HG03354 (cell line): ENCODE data around the gene ZBTB2.

Experiments
- ATAC-seq: cut with Tn5 transposase; IDR thresholded peaks from one replicate; pipeline ENCODE4 v1.9.1; 2021; ENCODE audit warnings: mild to moderate bottlenecking; ENCODE audit not compliant: unreplicated experiment, poor library complexity, severe bottlenecking

The ZBTB2 gene, protein sequence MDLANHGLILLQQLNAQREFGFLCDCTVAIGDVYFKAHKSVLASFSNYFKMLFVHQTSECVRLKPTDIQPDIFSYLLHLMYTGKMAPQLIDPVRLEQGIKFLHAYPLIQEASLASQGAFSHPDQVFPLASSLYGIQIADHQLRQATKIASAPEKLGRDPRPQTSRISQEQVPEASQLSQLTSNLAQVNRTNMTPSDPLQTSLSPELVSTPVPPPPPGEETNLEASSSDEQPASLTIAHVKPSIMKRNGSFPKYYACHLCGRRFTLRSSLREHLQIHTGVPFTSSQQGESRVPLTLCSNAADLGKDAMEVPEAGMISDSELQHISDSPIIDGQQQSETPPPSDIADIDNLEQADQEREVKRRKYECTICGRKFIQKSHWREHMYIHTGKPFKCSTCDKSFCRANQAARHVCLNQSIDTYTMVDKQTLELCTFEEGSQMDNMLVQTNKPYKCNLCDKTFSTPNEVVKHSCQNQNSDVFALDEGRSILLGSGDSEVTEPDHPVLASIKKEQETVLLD

DNA sequence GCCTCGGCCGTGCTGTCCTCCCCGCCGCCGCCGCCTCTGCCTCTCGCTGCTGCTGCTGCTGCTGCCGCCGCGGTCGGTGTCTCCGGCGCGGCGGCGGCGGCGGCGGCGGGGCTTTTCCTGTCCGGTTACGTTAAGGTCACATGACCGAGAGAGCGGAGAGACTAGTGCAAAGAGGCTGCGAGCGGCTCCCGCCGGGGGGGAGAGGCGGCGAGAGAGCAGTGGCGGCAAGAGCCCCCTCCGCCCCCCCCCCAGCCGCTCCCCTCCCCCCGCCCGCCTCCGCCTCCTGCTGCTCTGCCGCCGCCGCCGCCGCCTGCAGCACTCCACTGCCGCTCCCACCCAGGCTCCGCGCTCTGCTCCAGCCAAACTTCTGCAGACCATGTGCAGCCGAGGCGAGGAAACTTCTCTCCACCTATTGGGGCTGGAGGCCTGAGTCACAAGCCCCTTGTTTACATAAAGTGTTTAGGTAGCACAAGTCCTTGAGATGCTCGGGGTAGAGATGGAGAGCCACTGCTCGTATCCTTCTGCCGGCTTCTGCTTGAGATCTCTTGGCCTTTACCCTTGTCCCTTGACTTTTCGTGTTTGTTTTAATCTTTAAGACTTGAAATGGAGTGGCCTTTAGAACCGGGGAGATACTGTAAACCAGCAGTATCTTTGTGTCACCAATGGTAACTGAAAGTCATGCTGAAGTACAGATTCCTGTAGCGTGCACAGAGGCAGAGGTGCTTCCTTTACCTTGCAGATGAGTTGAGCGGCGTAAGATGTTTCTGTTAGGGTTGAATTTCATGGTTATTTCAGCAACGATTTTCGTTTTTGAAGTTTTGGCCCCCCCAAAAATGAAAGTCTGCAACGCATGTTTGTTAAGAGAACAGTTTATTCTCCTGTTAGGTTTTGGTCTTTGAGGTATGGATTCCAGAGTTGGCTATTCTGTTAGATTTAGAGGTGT lies at the start of gene ZBTB2:
Gene ZBTB2, minus strand, starts transcription at position 89 of the 943 bp plus-strand sequence. CDS start 17,922 bp downstream, outside the sequence.
- peak; percentile 26 for ATAC-seq

DNA sequence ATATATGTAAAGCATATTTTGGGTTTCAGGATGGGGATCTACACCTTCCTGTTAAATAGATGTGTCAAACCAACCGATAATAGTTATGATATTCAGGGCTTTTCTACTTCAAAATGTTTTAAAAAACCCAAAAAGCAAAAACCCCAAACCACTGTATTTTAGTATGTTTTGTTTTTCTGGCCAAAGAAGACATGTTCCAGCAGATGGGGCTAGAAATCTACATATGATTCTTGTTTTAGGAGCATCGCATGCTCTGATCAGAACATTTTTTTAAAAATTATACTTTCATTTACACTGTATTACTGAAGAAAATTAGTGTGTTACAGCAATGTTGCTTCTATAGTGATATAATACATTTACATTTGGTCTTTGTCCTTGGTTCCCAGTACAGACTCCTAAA lies 49.6 kb upstream of the ZBTB2 start:
- peak; percentile 42 for ATAC-seq

DNA sequence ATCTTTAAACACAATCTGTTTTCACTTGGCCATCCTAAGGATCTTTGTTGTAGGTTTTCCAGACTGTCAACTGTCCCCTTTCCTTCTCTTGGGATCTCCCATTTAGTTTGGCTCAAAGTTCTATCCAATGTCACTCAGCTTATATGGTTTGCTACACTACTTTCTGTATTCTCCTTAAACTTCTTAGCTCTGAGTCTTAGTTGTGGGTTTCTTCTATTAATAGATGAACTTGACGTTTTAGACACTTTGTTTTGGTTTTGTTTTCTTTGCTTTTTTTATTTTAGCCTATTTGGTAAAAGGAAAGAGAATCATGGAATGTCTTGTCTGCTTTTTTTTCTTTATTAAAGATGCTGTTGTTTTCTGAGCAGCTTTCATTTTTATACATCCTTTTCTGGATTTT lies 49.1 kb upstream of the ZBTB2 start:
- peak; percentile 75 for ATAC-seq

DNA sequence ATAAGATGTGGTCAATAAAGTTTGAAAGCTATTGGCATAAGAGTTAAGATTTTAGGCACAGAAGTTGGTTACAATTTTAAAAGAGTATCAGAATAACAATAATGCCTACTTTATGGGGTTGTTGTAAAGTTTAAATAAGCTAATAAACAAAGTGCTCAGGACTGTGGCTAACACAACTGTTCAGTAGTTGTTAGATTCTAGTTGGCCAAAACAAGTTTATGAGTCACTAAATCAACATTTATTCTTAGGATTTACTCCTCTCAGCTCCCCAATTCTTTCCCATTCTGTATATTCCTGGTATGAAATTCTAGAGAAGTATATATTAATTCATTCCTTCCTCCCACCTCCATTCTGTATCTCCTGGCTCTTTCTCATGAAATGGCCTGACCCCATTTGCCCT lies 46.0 kb upstream of the ZBTB2 start:
- no peak for ATAC-seq

DNA sequence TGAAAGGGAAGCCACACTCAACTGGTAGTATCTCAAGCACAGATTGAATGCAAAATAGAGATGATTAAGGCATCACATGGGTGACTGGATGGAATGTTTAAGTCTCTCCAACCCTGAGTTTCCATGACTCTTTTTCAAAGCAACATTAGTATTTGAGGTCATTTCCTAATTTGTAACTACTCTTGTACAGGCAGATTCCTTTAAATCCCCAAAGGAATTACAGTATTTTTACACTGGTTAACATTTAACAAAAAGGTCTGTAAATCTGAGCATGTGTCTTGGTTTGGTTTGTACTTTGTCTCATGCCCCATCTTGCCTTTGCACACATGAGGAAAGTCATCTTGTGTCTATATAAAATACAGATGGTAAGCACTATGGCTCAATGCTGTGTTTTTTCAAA lies 45.4 kb upstream of the ZBTB2 start:
- no peak for ATAC-seq

DNA sequence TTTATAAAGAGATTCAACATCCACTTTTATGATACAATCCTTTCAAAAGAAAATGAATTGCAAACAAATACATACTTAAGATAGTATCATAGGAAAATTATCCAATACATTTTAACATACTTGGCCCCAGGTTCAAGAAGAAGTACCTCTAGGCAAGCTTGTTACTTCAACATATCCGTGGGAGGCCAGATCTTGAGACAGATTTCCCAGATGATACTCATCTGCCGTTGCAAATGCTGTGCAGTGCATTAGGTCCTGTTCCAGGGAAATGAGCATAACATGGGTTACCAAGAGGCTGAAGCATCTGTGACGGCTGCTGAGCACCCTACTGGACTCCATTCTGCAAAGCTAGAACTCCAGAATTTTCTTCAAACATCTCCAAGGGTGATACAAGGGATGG lies 44.9 kb upstream of the ZBTB2 start:
- no peak for ATAC-seq

DNA sequence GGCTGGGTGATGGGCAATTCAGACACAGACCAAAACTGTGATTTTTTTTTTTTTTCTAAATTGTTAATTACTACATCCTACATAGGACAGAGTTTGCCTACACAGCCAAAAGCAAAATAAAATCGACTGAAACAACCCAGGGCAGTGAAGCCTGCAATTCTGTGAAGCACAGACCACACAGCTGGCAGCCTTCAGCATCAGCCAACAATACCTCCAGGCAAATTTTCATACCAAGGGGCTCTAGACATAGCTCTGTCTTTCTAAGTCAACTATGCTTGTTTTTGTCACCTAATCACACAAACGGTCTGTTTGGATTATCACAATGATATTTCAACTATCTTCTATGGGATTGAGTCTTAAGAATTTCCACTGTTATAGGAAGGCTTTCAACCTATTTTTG lies 43.0 kb upstream of the ZBTB2 start:
- peak; percentile 82 for ATAC-seq

DNA sequence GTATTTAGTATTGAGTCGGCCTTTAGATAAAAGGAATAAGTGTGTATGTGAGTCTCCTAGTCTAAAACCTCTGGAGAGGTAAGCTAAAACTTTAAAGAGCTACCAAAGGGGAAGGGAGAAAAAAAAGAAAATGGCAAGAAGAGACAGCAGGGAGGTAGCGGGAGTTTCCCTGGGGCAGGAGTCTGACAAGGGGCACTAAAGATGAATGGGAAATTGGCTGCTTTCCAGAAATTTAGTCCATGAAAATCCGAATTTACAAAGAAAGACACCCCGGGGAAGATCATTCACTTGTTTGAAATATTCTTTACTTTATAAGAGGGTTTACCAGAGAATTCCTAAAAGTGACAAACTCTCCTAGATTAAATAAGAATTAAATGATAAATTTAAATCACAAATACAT lies 41.3 kb upstream of the ZBTB2 start:
- ATAC-seq, result no peak

DNA sequence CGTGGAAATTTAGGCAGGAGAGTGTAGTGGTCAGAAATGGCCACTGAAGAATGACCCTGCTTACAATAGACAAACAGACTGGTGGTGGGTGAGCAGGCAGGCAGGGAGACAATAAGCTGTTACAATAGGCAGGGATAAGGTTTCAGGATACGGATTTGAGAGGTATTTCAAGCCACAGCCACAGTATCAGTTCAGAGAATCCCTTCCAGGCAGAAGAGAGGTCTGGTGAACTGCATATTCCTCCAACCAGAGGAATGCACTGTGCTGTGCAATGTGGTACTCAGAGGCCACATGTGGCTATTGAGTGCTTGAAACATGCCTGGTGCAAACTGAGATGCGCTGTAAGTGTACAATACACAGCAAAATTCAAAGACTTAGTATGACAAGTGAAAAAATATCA lies 40.0 kb upstream of the ZBTB2 start:
- ATAC-seq, result no peak

DNA sequence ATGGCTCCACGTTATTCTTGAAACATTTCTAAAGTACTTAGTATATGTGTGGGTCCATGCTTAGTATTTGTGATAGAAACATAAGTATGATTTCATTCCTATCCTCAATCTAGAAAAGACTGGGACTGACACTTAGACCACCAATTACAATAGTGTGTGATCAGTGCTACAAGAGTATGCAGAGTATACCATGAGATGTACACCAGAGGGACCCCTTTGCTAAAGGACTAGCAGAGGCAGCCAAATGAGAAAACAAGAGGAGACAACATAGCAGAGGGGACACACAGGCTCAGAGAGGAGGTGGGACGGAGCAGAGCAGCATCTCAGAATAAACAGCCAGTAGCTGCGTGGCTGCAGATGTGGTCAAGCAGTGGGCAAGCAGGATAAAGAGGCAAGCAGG lies 39.5 kb upstream of the ZBTB2 start:
- ATAC-seq, result no peak

DNA sequence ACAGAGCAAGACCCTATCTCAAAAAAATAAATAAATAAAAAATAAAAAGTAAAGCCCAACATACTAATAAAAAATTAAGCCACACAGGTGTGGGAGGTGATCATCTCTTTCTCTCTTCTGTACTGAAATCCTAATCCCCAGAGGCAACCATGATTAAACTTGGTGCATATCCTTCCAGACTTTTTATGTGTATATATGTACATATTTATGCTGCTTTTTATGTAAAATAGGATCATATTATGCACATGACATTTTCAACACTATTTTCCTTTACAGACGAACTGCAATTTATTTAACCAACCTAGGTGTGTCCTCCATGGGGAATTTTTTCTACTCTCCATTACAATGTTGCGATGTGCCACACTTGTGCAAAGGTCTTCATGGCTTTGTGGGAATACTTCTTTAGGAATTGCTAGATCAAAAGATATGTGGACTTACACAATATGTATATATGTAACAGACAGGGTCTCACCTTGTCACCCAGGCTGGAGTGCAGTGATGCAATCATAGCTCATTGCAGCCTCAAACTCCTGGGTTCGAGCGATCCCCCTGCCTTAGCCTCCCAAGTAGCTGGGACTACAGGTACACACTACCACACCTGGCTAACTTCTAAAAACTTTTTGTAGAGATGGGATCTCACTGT lies 36.9 kb upstream of the ZBTB2 start:
- no peak for ATAC-seq

DNA sequence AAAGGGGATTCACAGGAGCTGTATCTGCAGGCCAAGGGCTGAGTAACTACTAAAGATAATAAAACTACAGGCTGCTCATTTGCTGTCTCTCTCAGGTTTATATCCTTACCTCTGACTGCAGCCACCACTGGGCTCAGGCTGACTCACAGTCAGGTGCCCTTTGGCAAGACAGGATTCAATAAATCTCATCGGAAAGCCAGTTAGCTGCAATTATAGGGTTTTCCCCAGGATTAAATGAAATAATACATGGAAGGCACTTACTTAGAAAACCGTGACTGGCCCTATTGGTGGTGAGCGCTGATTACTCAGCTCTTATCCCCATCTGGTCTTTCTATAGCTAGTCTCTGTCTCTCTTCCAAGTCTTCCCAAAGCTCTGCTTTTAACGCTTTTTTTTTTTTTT lies 34.2 kb upstream of the ZBTB2 start:
- ATAC-seq, result no peak

DNA sequence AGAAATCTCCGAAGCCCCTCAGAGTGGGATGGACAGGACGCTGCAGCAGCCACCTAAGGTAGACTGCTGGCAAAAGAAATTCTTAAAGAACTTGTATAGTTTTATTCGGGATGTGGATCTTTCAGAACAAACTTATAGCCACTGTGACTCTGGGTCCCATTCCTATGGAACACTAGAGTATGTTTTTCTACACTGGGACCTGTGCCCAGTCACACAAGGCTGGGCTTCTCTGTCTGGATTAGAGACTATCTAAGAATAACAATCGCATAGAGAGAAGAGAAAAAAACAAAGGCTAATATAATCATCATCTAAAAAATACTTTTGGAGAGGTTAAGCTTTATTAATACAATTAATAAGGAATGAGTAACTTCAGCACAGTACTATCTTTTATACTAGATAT lies 31.6 kb upstream of the ZBTB2 start:
- no peak for ATAC-seq

DNA sequence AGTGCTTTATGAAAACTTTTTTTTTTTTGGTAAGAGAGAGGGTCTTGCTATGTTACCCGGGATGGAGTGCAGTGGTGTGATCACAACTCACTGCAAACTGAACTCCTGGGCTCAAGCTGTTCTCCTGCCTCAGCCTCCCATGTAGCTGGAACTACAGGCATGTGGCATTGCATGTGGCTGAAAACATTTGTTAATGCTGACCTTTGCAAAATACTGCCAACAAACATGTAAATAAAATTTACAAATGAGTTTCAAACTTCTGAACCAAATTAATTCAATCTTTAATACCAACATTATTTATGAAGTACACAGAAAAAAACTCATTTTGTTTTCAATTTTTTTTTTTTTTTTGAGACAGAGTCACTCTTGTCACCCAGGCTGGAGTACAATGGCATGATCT lies 26.1 kb upstream of the ZBTB2 start:
- no peak for ATAC-seq

DNA sequence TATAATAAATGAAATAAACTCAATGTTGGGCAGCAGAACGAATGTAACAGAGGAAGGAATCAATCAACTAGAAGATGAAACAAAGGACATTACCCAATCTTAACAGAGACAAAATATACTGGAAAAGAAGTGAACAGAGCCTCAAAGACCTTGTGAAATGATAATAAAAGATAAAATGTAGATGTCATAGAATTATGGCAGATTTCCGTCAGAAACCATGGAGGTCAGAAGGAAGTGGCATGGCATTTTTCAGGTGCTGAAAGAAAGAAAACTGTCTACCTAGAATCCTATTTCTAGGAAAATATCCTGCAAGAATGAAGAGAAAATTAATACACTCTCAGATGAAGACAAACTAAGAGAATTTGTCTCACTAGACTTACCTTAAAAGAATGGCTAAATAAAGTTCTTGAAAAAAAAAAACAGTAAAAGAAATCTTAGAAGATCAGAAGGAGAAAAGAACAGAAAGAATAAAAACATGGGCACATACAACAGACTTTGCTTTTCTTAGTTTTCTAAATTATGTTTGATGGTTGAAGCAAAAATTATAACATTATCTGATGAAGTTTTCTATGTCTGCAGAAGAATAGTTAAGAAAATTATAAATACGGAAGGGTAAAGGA lies 23.4 kb upstream of the ZBTB2 start:
- no peak for ATAC-seq

DNA sequence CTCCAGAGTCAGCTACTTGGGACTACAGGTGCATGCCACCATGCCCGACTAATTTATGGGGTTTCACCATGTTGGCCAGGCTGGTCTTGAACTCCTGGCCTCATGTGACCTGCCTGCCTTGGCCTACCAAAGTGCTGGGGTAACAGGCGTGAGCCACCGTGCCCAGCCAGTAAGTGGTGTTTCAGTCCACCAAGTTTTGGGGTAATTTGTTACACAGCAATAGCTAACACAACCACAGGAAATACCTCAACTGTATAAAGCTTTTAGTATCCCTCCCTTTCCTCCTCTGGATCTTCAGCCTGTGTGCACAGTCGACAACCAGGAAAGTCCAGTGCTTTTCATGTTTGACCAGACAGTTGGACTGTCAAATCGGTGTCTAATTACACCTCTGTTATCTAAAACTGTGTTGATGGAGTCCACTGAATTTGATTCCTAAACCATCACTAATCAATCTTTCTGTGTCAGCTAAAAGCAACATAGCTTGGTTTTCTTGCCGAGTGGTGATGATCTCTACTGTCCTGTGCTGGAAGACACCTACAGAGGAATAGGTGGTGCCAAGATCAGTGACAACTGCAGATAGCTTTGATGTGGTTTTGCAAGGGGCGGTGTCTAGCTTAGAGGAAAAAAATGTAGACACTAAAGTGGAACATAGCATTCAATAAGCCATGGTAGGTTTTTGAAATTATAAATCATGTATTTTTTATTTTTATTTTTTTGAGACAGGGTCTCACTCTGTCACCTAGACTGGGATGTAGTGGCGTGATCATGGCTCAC lies 22.2 kb upstream of the ZBTB2 start:
- no peak for ATAC-seq

DNA sequence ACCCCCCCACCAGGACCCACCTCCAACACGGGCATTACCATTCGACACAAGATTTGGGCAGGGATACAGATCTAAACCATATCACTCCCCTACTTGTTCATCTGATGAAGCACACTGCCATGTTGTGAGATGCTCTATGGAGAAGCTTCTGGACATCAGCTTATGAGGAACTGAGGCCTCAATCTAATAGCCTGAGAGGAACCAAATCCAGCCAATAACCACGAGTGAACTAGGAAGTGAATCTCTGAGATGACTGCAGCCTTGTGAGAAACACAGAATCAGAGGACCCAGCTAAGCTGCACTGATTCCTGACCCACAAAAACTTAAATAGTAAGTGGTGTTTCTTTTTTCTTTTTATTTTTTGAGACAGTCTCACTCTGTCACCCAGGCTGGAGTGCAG lies 21.6 kb upstream of the ZBTB2 start:
- no peak for ATAC-seq

DNA sequence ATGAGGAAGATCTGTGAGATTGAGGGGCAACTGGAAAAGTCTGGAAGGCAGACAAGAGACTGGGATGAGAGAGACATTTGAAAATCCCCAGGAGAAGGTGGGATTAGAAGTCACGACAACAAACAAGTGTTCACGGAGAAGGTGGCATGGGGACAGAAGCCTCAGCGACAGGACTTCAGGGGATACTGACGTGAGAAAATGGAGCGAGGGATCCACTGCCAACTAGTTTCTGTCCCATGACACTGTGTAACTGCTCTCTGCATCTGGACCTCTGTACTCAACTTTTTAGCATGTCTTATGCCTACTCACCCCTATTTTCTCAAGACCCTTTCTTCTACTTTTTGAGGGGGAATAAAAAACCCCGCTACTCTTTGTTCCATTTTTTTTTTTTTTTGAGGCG lies 18.3 kb upstream of the ZBTB2 start:
- ATAC-seq, result no peak

DNA sequence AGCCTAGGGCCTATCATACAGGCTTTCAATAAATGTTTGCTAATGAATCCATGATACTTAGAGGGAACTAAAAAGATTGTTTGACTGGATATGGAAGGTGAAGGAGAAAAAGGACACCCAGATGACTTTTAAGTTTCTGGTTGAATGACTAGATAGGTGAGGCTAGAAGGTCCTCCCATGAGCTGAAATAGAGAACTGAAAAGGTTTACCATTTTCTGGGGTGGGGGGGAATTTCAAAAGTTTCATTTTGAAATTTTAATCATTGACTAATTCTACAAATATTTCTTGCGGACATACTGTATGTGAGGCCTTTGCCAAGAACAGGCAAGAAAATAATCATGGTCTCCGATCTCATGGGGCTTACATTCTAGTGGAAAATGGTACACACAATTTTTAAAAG lies 17.9 kb upstream of the ZBTB2 start:
- peak; percentile 68 for ATAC-seq
